OCI-LY3 (cell line): ENCODE results near the gene TRMT61A.

Experiments
- EZH2phosphoT487 ChIP-seq: fragments of 200-600 bp; shearing (Covaris generic); IDR thresholded peaks from 2 replicates; pipeline ENCODE4 v1.6.1; 2018; ENCODE audit warnings: antibody characterized with exemption, mixed run types, low read depth
- TF ChIP-seq, protein P1 (sequence below): fragments of 200-600, 300-600 bp; sonication (generic); IDR thresholded peaks from 2 replicates; pipeline ENCODE4 v1.5.1; 2014; ENCODE audit warnings: antibody characterized with exemption, low read length, low read depth

DNA sequence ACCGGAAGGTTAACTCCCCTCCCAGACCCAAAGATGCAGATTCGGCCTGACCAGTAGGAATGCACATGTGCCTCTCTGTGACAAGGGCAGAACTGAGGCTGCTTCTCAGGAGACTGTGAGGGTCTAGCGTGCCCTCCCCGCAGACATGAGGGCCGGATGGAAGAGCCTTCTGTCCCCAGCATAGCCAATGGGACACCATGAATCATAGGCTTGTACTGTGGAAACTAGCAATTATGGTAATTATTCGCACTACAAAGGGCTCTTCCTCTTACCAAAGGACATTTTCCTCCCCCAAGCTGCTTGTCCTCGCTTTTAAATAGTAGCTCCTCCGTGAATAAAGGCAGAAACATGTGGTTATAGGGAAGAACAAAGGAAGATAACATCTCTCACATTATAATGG is 40.0 kb downstream of the TRMT61A start:
- TF ChIP-seq, protein P1, sequence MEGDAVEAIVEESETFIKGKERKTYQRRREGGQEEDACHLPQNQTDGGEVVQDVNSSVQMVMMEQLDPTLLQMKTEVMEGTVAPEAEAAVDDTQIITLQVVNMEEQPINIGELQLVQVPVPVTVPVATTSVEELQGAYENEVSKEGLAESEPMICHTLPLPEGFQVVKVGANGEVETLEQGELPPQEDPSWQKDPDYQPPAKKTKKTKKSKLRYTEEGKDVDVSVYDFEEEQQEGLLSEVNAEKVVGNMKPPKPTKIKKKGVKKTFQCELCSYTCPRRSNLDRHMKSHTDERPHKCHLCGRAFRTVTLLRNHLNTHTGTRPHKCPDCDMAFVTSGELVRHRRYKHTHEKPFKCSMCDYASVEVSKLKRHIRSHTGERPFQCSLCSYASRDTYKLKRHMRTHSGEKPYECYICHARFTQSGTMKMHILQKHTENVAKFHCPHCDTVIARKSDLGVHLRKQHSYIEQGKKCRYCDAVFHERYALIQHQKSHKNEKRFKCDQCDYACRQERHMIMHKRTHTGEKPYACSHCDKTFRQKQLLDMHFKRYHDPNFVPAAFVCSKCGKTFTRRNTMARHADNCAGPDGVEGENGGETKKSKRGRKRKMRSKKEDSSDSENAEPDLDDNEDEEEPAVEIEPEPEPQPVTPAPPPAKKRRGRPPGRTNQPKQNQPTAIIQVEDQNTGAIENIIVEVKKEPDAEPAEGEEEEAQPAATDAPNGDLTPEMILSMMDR, result no peak
- no peak for TF ChIP-seq EZH2phosphoT487
